Stimulated activated CD4-positive, alpha-beta T cell treated with anti-CD3 and anti-CD28 coated beads, Interleukin-1b, Interleukin-23, amount 100 ng/mL, for 24 hours (primary cell): Measurements from ENCODE around the gene HELZ2.

ENCODE experiments used
- DNase-seq, 4 experiments: peaks; one replicate each; pipeline ENCODE4 v3.0.0-alpha.2; 2020; ENCODE audit warnings: low read depth in 4 of 4, low spot score in 1 of 4

The HELZ2 gene

DNA sequence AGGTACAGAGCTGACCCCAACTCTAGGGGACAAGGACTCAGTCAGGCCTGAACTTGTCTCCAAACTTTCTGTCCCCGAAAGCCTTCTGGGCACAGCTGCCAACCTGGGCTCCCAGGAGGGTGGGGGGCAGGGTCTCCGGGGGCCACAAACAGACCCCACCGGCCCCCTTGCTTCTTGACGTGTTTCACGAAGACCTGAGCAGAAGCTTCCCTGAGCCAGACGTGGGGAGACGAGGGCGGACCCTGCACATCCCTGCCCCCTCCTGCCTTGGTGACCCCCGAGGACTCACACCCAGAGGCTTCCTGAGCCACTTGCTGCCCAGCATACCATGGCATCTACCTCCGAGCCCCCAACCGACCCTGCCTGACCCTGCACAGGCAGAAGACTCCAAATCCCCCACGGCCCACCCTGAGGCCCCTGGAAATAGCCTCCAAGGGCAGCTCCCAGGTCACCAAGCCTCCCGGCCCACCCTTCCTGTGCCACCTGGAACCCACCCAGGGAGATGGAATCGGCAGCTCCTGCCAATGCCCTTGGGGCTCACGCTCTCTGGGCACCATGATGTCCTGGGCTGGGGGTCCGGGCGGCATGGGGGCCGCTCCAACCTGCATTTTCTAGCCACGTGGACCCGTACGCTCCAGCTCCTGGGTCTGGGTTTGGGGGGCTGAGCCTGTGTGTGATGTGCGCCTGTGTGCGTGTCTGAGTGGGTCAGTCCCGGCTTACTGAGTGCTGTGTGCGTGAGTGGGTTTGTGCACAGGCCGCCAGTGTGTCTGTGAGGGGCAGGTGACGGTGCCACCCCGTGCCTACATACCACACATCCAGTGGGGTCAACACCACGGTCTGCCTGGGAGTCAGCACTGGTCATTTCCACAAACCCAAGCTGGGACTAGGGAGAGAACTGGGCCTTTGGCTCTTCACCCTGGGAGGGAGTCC lies 34.3 kb downstream of the HELZ2 start:
- no peak for DNase-seq

DNA sequence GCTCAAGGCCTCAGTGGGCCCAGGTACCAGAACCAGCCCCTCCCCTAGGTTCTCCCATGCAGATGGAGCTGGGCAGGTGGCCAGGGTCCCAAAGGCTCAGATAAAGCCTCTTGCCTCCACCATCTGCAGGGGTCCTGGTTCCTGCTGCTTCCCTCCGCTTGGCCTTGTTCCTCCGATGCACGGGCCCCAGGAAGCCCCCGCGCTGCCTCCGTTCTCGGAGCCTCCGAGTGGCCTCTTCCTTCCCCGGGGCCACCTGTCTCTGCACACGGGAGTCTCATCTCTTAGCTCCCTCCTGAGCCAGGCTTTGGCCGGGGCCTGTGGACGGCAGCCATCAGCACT lies 35.0 kb downstream of the HELZ2 start:
- DNase-seq, result no peak

- no peak for DNase-seq
Observed at GRCh38 chr20:63538204-63539091, 35.6 kb downstream of the HELZ2 start.

DNA sequence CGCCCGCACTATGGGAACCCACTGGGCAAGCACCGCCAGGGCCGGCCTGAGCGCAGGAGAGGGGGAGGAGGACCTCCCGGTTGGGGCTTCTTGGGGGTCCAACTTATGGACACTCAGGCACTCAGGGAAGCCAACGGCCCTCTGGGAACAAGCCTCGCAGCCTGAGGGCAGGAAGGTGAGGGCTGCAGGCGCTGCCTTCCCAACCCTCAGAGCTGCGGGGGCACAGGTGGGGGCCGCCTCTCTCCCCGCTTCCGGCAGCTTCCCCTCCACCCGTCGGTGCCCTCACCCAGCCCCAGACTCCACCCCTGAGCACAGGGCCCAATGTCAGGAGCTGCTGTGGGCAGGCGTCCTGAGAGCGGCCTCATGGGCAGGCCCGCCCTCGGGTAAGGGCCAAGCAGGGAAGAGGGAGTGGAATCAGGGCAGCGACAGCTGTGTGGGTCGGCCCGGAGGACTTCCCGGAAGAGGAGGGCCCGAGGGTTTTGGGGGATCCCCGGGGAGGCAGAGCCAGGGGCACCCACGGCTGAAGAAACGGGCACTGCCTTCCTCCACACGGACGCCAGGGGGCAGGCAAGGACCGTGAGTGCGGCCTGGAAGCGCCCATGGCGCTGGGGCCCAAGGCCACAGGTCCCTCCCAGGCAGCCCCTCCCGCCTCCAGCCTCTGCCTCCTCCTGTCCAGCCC lies 36.4 kb downstream of the HELZ2 start:
- DNase-seq, result peak; percentile 83 to 94 (median 86)

DNA sequence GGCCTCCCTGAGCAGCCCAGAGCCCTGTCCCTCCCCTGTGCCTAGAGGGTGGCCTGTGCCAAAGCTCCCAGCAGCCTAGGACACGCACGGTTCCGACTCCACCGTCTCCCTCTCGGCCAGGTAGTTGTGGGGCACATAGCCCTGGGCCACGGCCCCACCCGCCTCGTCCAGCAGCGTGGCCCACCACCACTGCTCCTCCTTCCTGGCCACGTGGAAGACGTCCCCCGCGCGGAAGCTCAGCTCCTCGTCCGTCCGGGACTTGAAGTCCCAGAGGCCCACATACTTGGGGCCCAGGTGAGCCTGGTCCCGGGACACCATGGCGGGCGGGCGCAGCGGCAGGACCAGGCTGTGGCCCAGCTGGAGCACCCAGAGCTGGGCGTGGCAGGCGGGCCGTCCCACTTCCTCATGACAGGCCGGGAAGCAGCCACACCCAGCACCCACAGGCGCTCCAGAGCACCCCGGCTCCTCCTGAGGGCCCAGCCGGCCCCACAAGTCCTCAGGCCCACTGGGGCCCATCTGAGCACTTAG lies 37.0 kb downstream of the HELZ2 start, which contains the start of gene PTK6:
Gene PTK6 (minus strand): TSS at position 380 of the 528 bp plus-strand sequence. CDS start 62 bp downstream, at position 318.
- DNase-seq, result peak in 1 of 4 experiments; percentile 35

- DNase-seq, result no peak
Observed at GRCh38 chr20:63536241-63536977, 37.6 kb downstream of the HELZ2 start.

GRCh38 chr20:63534831-63535651 lies 39.0 kb downstream of the HELZ2 start:
- DNase-seq, result no peak

- DNase-seq, result no peak
Observed at GRCh38 chr20:63534427-63534830, 39.6 kb downstream of the HELZ2 start.

DNA sequence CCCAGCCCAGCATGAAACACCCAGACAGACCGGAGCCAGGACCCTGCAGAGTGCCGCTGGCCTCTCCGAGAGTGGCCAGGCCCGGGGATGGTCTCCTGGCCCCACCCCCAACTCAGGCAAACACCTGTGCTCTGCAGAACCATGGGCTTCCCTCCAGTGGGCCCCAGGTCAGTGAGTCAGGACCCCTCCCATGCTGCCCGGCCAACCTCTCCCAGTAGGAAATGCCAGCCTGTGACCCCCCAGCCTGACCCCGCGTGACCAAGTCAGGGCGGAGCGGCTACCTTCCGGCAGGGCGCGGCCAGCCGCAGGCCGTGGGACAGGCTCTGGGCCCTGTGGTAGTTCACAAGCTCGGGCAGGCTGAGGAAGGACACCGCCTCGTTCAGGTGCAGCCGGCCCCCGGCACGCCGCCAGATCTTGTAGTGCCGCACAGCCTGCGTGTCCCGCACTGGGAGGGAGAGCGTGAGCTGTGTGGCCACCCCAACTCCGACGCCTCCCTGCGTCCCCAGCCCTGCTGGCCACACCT lies 40.1 kb downstream of the HELZ2 start:
- no peak for DNase-seq

DNA sequence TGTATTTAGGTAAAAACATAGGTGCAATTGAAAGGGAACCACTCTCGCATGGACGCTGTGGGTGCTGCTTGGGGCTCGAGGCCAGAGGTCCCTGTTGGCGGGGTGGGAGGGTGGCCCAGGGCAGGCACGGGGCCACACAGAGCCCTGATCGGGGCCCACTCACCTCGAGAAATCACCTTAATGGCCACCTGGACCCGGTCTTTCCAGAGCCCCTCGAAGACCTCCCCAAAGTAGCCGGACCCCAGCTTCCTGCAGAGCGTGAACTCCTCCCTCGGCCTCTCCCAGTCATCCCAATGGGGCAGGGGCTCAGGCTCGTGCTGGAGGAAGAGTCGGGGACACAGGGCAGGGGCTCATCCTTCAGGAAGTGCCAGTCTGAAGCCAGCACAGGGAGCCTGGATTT lies 40.7 kb downstream of the HELZ2 start:
- no peak for DNase-seq

GRCh38 chr20:63532449-63532971 lies 41.5 kb downstream of the HELZ2 start:
- no peak for DNase-seq

- DNase-seq, result no peak
Observed at GRCh38 chr20:63531686-63532448, 42.2 kb downstream of the HELZ2 start.

DNA sequence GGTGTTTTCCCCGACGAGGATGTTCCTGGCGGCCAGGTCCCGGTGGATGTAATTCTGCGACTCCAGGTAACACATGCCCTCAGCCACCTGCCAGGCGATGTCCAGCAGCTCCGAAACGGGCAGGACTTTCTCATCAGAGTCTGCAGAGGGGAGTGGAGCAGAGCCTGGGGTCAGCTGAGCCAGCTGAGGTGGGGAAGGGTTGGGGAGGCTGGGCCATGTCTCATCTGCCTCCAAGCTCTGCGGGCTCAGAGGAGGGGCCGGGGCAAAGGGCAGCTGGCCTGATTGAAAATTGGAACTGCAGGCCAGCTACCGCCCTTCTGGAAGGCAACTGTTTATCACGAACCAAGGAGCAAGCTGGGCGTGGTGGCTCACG lies 43.3 kb downstream of the HELZ2 start:
- no peak for DNase-seq

GRCh38 chr20:63529861-63530787 lies 43.9 kb downstream of the HELZ2 start:
- no peak for DNase-seq

GRCh38 chr20:63529180-63529860 lies 44.7 kb downstream of the HELZ2 start:
- no peak for DNase-seq

DNA sequence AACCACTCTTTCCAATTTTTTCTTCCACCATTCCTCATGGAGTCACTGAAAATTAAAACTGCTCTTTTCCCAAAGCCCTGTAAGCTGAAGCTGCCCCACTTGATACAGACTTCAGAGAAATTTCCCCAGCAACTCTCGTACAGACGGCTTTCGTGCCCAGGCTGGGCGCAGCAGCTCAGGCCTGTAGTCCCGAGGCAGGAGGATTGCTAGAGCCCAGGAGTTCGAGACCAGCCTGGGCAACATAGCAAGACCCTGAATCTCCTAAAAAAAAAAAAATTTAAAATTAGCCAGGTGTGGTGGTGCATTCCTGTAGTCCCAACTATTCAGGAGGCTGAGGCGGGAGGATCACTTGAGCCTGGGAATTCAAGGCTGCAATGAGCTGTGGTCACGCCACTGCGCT lies 46.9 kb downstream of the HELZ2 start:
- no peak for DNase-seq

GRCh38 chr20:63525971-63526370 lies 48.1 kb downstream of the HELZ2 start:
- no peak for DNase-seq
